ENCODE results near the gene BECN2. TPM values are rescaled to one million over a fixed set of nuclear protein-coding genes. Genes with fewer than 3 reads are reported as not detected.

BECN2 gene
- polyA plus RNA-seq (2012; ENCODE audit: insufficient read depth, insufficient read length, low read depth), result not detected

GRCh38 chr1:241957692-241958494 is at the start of gene BECN2:
Gene BECN2, plus strand, starts transcription at chr1:241957767. Its CDS starts 0 bp downstream, at chr1:241957767.
- no peaks in the 10 kb centered on the region for H3K4me1 ChIP-seq

DNA sequence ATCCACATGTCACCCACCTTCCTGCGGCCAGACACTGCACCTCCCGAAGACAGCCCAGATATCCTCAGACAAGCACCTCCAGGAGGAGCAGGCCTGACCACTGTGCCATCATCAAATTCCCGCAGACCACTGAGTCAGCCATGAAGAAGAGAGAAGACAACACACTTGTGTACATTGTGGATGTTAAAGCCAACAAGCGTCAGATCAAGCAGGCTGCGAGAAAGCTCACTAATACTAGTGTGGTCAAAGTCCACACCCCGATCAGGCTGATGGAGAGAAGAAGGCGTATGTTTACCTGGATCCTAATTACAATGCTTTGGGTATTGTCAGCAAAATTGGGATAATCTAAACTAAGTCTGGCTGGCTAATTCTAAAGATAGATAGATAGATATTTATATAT is 41.4 kb upstream of the BECN2 start:
- H3K4me3 ChIP-seq (ENCODE audit: low read depth, low read length), result no peak overlapping the region
- no peaks in the 10 kb centered on the region for H3K27me3 ChIP-seq
- H3K36me3 ChIP-seq, result no peaks in the 10 kb centered on the region; the same call in 1 of the 2 replicates
- DNase-seq, result no peak
- H3K9me3 ChIP-seq, result no peaks in the 10 kb centered on the region
- no peaks in the 10 kb centered on the region for H3K4me1 ChIP-seq
- no peak for TF ChIP-seq CTCF (IDR thresholded peaks at IDR 0.05; ENCODE audit: low read depth, low read length)

More at GRCh38 chr1:241957692-241958494, at the start of gene BECN2:
- Histone ChIP-seq H3K27me3 (no peaks in the 10 kb centered on the region), H3K4me3 (ENCODE audit: low read depth, low read length) (no peak within 1 kb of the TSS), H3K36me3 (no peaks in the 10 kb centered on the region), H3K9me3 (no peaks in the 10 kb centered on the region)
- no peak for TF ChIP-seq CTCF (IDR thresholded peaks at IDR 0.05; ENCODE audit: low read depth, low read length)
- DNase-seq, result peak; percentile 23

DNA sequence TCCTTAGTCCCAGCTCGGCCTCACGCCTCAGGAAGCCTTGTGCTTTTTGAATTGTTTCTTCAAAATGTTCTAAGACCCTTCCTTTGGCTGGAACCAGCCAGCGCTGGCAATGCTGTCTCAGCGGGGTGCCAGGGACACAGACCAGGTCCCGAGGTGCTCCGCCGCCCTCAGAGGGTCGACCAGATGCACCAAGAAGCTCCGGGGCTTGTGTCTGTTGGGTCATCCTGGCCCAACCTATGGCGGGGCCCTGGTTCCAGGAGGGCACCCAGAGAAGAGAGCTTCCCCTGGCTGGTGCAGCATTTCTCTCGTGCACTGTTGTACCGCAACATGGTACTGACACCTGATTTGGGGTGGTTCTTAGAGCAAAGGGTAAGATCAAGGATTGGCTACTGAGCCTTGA is 40.1 kb upstream of the BECN2 start:
- H3K27me3 ChIP-seq, result no peaks in the 10 kb centered on the region
- no peaks in the 10 kb centered on the region for H3K36me3 ChIP-seq
- no peak overlapping the region for H3K4me3 ChIP-seq (ENCODE audit: low read depth, low read length)
- DNase-seq, result no peak
- H3K9me3 ChIP-seq, result no peaks in the 10 kb centered on the region
- H3K4me1 ChIP-seq, result no peaks in the 10 kb centered on the region
- no peak for TF ChIP-seq CTCF (IDR thresholded peaks at IDR 0.05; ENCODE audit: low read depth, low read length)

DNA sequence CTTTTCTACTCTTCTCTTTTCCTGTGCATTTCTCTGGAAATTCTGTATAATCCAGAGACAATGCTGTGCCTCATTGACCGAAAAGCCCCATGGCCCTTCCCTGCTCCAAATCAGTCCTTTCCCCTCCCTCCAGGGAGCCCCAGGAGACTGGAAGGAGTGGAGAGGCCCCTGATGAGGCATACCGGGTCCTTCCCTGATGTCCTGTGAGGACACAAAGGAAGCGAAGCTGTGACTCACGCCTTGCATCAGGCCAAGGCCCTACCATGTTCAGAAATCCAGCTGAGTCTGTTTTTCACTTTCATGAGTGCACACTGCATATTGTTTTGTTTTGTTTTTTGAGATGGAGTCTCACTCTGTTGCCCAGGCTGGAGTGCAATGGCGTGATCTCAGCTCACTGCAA is 38.7 kb upstream of the BECN2 start:
- Histone ChIP-seq H3K36me3 (no peaks in the 10 kb centered on the region), H3K27me3 (no peaks in the 10 kb centered on the region), H3K4me1 (no peaks in the 10 kb centered on the region), H3K4me3 (ENCODE audit: low read depth, low read length) (no peak overlapping the region), H3K9me3 (no peaks in the 10 kb centered on the region)
- DNase-seq, result no peak
- no peak for TF ChIP-seq CTCF (IDR thresholded peaks at IDR 0.05; ENCODE audit: low read depth, low read length)

DNA sequence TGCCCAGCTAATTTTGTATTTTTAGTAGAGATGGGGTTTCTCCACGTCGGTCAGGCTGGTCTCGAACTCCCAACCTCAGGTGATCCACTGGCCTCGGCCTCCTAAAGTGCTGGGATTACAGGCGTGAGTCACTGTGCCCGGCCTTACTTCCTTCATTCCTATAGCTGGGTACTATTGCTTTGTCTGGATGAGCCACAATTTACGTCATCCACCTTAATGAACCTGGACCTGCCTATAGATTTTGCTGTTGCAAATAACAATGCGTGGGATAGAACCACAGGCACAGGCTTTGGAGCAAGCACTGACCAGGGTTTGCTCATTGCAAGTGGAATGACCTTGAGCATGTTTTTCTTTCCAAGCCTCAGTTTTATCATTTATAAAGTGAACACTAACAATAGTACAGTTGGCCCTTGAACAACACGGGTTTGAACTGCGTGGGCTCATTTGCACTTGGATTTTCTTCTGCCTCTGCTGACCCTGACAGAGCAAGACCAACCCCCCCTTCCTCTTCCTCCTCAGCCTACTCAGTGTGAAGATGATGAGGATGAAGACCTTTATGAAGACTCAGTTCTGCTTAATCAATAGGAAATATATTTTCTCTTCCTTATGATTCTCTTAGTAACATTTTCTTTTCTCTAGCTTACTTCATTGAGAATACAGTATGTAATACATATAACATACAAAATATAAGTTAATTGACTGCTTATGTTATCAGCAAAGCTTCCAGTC is 33.3 kb upstream of the BECN2 start:
- H3K4me3 ChIP-seq (ENCODE audit: low read depth, low read length), result no peak overlapping the region
- no peak for TF ChIP-seq CTCF (IDR thresholded peaks at IDR 0.05; ENCODE audit: low read depth, low read length)

GRCh38 chr1:241926141-241926540 is 31.4 kb upstream of the BECN2 start:
- Histone ChIP-seq H3K4me3 (ENCODE audit: low read depth, low read length) (no peak overlapping the region), H3K9me3 (no peaks in the 10 kb centered on the region), H3K27me3 (no peaks in the 10 kb centered on the region), H3K36me3 (no peaks in the 10 kb centered on the region), H3K4me1 (no peaks in the 10 kb centered on the region)
- no peak for DNase-seq
- TF ChIP-seq CTCF (IDR thresholded peaks at IDR 0.05; ENCODE audit: low read depth, low read length), result no peak

More for the DNA sequence above, 33.3 kb upstream of the BECN2 start:
- no peak for DNase-seq
- H3K4me1 ChIP-seq, result no peaks in the 10 kb centered on the region
- no peaks in the 10 kb centered on the region for H3K36me3 ChIP-seq
- H3K27me3 ChIP-seq, result no peaks in the 10 kb centered on the region
- no peaks in the 10 kb centered on the region for H3K9me3 ChIP-seq
